ENCODE data around the gene CACNA1I.

Gene CACNA1I

GRCh38 chr22:39535831-39536449 lies 34.6 kb upstream of the CACNA1I start:
- no peak for DNase-seq

DNA sequence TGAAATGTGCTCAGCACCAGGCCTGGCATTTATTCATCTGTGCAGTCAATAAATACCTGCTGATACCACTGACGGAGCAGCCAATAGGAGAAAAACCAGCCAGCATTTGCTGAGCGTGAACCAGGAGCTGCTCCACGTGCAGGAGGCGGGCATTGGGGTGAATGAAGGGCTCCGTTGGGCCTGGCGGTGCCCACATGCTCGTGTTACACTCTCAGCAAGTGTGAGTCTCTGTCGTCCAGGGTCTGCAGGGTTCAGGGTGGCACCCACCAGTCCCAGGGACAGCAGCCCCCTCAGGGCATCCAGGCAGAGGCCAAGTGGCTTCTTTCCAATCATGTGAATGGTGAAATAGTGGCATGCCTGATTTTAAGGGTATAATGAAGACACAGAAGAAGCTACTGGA lies 33.8 kb upstream of the CACNA1I start:
- DNase-seq = no peak

DNA sequence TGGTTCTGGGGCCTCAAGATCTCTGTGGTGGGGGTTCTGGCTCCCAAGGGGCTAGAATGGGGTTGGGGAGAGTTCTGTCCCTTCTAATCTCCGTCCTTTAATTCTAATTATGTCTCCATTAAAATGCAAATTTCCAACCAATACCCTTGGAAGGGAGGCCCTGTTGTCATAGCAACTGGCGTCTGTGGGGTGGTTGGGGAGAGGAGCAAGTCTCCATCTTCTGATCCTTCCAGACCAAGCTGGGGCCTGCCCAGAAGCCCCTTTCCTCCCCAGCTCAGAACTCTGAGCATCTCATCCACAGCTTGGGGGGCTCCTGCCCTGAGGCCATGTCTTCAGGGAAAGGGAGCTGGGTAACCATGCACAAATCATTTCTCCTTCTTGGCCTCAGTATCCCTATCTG lies 32.6 kb upstream of the CACNA1I start:
- DNase-seq = no peak

GRCh38 chr22:39543095-39543494 lies 27.5 kb upstream of the CACNA1I start:
- no peak for DNase-seq

DNA sequence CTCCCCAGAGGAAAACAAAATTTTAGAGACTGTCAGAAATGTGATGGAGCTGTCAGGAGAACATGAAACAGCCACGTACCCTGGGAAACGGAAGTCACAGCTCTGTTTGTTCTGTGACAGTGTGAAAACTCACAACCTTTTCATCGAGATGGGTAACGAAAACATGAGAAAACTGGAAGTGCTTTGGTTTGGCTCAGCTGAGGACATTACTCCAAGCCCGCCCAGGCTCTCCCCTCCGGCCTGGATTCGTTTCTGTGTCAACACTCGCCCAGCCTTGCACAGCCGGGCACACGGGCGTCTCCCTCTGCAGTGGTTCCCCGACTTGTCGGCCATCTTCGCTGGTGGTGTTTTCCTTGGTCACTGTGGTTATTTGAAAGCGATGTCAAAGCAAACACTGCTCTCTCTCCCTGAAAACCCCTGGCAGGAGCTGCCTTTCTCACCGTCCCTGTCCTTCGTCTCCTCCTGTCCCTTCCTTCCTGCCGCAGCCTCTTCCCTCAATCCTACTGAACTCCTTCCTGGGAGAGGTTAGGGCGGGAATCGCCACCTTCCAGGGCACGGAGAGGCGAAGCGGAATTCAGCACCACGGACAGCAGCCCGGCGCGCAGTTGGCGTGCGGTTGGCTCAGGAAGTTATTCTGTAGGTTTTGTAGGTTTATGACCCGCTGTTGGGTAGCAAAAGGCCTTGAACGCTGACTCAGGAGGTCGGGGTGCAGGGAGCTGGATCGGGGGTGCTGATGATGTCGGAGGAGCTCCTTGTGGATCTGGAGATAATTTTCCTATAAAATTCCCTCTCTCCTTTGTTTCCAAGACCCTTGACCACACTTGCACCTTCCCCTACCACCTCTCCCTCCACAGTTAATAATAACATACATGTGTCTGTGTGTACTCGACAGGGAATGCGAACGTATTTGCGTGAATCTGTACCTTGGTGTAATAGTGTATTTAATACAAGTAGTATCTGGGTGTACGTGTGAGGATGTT lies 24.9 kb upstream of the CACNA1I start:
- peak; percentile 76 for DNase-seq

DNA sequence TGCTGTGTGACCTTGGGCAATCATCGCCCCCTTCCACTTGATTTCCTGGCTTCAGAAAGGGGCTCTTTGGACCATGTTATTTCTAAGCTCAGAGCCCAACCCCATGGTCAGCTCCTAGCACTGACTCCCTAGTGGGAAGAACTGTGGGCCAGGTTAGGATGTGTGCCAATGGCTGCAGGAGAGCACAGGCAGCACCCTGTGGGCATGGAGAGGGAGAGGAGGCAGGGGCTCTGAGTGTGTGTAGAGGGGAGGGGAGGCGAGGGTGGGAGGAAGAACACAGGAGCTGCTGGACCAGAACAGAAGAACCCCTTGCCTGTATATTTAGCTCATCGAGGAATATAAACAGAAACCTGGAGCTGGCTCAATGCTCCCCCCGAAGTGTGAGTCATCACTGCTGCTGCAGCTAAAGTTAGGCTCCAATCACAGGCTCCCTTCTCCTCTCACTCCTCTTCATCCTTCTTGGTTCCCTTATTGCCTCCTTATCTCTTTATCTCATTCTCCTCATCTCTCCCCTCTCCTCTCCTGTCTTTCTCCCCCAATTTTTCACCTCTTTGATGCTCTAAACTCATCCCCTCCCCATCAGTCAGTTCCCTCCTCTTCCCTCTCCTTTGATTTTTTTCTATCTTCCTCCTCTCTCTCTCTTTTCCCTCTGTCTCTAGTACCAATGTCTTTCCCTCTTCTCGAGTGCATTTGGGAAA lies 23.5 kb upstream of the CACNA1I start:
- DNase-seq = no peak

GRCh38 chr22:39547587-39547947 lies 23.0 kb upstream of the CACNA1I start:
- no peak for DNase-seq

- DNase-seq = no peak
These were observed 17.1 kb upstream of the CACNA1I start for GRCh38 chr22:39553429-39553828.

DNA sequence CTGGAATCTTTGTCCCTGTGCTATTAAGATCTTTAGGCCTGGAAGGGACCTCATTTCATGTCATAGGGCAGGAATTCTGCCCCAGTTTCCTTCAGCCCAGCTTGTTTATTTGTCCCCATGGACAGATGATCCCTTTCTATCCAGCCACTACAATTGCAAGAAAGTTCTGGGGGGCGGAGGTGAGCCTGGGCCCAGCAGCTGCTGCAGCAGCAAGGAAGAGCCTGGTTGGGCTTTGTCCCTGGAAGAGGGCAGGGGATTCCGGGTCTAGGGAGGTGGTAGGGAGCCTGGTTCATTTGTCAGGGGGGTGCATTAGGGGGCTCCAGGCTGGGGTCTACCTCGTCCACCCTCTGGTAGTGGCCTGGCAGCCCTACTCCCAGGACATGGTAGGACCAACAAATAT lies 16.4 kb upstream of the CACNA1I start:
- no peak for DNase-seq

DNA sequence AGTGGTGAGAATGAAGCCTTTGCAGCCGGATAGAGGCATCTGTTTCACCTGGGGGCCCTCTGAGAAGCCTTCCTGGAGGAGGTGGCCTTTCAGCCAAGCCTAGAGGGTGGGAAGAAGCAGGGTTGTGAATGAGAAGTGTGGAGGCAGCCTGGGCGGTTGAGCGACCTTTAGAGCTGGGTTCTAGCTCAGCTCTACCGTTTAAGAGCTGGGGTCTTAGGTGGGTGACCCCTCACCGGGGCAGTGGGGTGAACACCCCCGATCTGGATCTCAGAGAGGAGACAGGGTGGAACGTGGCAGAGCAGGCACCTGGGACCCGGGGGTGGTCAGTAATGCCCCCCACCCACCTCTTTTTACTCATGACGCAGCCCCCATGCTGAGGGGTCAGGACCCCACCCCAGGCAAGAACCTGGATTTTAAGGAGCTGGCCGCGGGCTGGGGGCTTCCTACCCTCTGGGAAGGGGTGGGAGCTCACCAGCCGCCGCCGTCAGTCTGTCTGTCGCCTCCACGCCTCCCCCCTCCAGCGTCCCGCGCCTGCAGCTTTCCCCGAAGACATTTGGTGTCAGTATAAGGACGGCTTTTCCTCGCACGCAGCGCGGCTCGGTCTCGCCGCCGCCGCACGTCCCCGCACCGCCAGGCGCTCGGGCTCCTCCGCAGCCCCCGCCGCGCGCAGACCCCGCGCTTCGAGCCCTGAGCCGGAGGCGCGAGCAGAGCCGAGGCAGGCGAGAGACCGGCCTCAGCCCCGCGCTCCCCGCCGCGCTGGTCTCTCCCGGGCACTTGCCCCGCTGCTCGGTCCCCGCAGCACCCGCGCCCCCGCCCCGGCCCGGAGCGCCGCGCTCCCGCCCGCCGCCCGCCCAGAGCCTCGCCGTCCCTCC lies 13.3 kb upstream of the CACNA1I start:
- DNase-seq = peak; percentile 51

DNA sequence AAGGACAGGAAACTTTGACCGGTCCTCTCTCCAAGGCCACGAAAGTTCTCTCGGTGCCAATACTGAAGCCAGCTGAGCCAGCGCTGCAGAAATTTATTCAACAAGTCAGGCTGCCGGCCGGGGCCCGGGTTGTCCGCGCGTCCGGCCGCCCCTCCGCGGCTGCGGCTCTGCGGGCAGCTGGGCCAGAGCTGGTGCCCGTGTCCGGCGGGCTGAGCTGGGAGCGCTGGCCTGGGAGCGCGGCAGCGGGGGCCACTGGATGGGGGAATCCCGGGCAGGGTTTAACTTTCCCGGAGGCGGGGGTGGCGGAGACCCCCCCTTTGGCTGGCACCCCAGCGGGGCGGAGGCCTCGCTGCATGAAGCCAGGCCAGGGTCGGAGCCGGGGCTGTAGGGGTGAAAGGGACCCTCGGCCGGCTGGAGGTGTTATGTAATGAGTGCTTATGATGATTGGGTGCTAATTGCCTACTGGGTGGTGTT lies 12.3 kb upstream of the CACNA1I start:
- DNase-seq = no peak

- DNase-seq = no peak
These were observed 11.6 kb upstream of the CACNA1I start for GRCh38 chr22:39558950-39559349.

- DNase-seq = no peak
These were observed 11.0 kb upstream of the CACNA1I start for GRCh38 chr22:39559456-39560105.

- no peak for DNase-seq
These were observed 10.4 kb upstream of the CACNA1I start for GRCh38 chr22:39560127-39560526.

DNA sequence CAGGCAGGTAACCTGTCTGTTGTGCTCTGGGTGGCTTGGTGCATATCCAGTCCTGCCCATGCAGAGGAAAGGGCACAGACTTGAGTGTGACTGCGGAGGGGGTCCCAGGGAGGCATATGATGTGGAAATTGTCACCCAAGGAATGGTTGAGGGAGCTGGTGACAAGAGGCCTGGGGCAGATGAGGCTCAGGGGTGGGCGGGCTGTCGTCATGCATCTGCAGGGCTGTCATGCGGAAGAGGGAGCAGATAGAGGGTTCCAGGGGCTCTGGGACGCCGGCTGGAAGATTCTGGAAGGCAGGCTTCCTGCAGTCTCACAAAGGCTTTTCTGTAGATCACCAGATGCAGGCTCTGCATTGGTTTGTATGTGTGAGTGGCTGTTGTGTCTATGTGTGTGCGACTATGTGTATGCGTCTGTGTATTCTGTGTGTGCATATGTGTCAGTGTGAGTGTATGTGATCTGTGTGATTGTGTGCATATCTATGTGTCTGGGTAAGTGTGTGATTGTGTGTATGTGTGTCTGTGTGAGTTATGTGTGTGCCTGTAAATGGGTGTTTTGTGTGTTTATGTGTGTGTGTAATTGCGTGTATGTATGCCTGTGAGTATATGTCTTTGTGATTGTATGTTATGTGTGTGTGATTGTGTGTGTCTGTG lies 7.6 kb upstream of the CACNA1I start:
- no peak for DNase-seq

DNA sequence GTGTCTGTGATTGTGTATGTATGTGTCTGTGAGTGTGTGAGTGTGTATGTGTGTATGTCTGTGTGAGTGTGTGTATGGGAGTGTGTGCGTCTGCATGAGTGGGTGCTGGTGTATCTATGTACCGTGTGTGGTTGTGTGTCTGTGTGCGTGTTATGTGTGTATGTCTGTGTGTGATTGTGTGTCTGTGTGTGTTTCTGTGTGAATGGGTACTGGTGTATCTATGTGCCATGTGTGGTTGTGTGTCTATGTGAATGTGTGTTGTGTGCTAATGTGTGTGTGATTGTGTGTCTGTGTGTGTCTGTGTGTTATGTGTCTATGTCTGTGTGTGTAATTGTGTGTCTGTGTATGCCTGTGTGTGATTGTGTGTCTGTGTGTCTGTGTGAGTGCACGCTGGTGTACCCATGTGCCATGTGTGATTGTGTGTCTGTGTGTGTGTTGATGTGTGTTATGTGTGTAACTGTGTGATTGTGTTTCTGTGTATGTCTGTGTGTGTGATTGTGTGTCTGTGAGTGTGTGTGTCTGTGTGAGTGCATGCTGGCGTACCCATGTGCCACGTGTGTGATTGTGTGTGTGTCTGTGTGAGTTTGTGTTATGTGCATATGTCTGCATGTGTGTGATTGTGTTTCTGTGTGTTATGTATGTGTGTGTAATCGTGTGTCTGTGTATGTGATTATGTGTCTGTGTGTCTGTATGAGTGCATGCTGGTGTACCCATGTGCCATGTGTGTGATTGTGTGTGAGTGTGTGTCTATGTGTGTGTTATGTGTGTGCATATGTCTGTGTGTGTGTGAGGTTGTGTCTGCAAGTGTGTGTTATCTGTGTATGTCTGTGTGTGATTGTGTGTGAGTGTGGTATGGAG lies 6.8 kb upstream of the CACNA1I start:
- no peak for DNase-seq

- DNase-seq = no peak
These were observed 5.1 kb upstream of the CACNA1I start for GRCh38 chr22:39565414-39565944.

- DNase-seq = peak; percentile 53
These were observed 3.2 kb upstream of the CACNA1I start for GRCh38 chr22:39567135-39567946.

DNA sequence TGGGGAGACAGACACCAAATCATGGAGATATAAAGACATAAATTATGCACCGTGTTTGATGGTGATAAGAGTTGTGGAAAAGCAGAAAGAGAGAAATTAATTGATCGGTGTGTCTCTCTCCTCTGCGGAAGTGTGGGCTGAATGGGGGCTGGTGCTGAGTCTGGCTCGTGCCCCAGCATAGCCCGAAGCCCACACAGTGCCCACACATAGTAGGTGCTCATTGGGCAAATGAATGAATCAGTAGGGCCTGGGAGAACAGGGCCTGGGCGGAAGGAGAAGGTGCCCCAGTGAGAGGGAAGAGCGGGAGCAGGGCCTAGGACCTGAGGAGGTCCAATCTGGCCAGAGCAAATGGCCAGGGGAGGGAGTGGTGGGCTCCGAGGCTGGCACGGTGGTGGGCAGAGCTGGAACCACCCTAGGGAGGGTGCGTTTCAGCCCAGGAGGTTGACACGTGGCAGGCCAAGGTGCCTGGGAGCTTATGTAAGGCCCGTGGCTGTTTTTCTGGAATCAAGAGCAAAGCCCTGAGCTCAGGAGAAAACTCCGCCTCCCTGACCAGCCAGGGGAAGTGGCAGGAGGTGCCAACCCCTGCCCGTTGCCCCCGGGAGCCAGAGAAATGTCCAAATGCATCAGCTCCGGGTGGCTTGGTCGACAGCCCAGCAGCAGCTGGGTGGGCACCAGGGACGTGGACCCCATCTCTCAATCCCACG lies 2.1 kb upstream of the CACNA1I start:
- DNase-seq = no peak
